Ovary (tissue), 9 donors: Measurements from ENCODE around the gene PTCH1. TPM values are rescaled to one million over a fixed set of nuclear protein-coding genes. Genes with fewer than 3 reads are reported as not detected.

Experiments used
- DNase-seq, 5 donors: peaks; one replicate each; pipeline ENCODE4 v3.0.0-alpha.2; 2019 to 2020
- H3K27ac ChIP-seq, 2 donors: fragments of 200-600 bp; one replicate each; pipeline versions ENCODE4 v1.5.1 to v1.8.0; 2019 to 2022
- H3K27me3 ChIP-seq: fragments of 200-600 bp; one replicate; pipeline ENCODE4 v1.8.0; 2022
- H3K36me3 ChIP-seq: fragments of 200-600 bp; sonication (generic); one replicate; pipeline ENCODE4 v1.5.1; 2019
- H3K4me1 ChIP-seq: one replicate; pipeline ENCODE4 v1.8.1; 2013; ENCODE audit warnings: mild to moderate bottlenecking, moderate library complexity; ENCODE audit not compliant: insufficient read depth
- H3K4me3 ChIP-seq: fragments of 200-600 bp; sonication (generic); one replicate; pipeline ENCODE4 v1.5.1; 2017
- H3K9me3 ChIP-seq, 2 donors: fragments of 200-600 bp in 1 of 2; sonication (generic) in 1 of 2; one replicate each; pipeline versions ENCODE4 v1.5.1 to v1.8.1; 2013 to 2019; ENCODE audit warnings: mild to moderate bottlenecking in 1 of 2, moderate library complexity in 1 of 2
- EP300 ChIP-seq: sonication (generic); formaldehyde crosslinking; IDR thresholded peaks from one replicate; pipeline ENCODE4 v1.6.1; 2017; ENCODE audit warnings: antibody characterized with exemption
- POLR2A ChIP-seq: fragments of 450-650 bp; IDR thresholded peaks from one replicate; pipeline ENCODE4 v1.6.1; 2017; ENCODE audit warnings: antibody characterized with exemption, mild to moderate bottlenecking, moderate library complexity
- WGBS, 3 donors: extraction: QIAGEN DNeasy Blood & Tissue Kit in 1 of 3; methylation state at CpG; one replicate each; pipeline versions ENCODE4 v1.1.5 to v1.1.7; 2013 to 2017; 5-methylcytosine and 5-hydroxymethylcytosine counted together
- intact Hi-C, 4 donors: fragments of 100-400 bp; cut with DNase I; formaldehyde crosslinking; loops; one replicate each; pipeline versions ENCODE4 v1.11.0 to v1.15.1; 2022 to 2023
- polyA plus RNA-seq, 2 donors: library from polyadenylated mRNA; stranded (reverse); fragments of 200-250 nt in 1 of 2; fragments of 350-450 nt in 1 of 2; fragmentation: Illumina TruSeq in 1 of 2; extraction: RNeasy Lipid Tissue Mini Kit (QIAGEN cat#74804) in 1 of 2; gene quantifications; one replicate each; pipeline ENCODE4 v1.2.3, GENCODE V29; 2013 to 2014
- total RNA-seq, 7 donors: library from RNA; depleted of rRNA in 2 of 7; stranded (reverse); fragments of >200 nt in 2 of 7; fragmentation: NEBNext Ultra II Directional in 3 of 7; extraction: Animal tissue kit (Norgen Biotek cat#: 25700) in 3 of 7; gene quantifications; one replicate each; pipeline versions ENCODE4 v1.1.0 to v1.2.4, GENCODE V29; 2016 to 2023
- TF ChIP-seq, protein P1 (sequence below), 3 donors: fragments of 450-650 bp in 2 of 3; fragments of 200-600 bp in 1 of 3; IDR thresholded peaks; one replicate each; pipeline versions ENCODE4 v1.5.1 to v1.8.0; 2016 to 2022; ENCODE audit warnings: antibody characterized with exemption in 3 of 3, mild to moderate bottlenecking in 1 of 3
- donor health status: DM: no; HTN: no; CAD: no; lungs with moderate emphysema.
- donor health status: DM: no; HTN: no; CAD: no.
- donor health status: Bipolar disorder and iron deficiency.
- donor health status: DM: yes; HTN: yes; CAD: no.
- donor health status: DM: no; HTN: no; CAD: no.
- donor health status: DM: yes; HTN: yes; CAD: no.

The PTCH1 gene
- total and polyA plus RNA-seq, 9 donors: 6.4 to 24.3 (median 13.5) TPM

DNA sequence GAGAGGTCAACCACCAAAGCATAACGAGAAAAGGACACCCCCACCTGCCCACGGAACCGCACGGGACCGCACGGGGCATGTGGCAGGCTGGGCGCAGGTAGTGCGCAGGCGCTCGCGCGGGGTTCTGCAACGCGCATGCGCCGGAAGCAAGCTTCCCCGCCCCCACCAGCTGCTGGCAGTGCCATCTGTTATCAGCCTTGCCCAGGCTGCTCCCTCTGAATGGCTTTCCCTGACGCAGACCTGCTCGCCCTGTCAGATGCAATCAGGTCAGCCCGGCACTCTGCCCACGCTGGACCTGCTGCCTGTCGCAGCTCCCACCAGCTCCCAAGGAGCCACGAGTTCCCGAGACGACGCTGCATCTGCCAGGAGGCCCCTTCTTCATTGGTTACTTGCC, 22.8 kb downstream of the PTCH1 start:
- H3K36me3 ChIP-seq: no peaks in the 10 kb centered on the region
- intact Hi-C loops: no loop called here
- H3K4me1 ChIP-seq: peaks cover 11% of the 10 kb centered on the region
- H3K4me3 ChIP-seq: no peak overlapping the region
- H3K27ac ChIP-seq: no peak overlapping the region
- no peak for DNase-seq
- 73 to 89% (median 89%) methylated on average over 26 of the region's 26 CpGs for WGBS, 3 donors
- no peaks in the 10 kb centered on the region for H3K9me3 ChIP-seq
- H3K27me3 ChIP-seq: no peaks in the 10 kb centered on the region
- TF ChIP-seq POLR2A: no peak
- no peak for TF ChIP-seq EP300

DNA sequence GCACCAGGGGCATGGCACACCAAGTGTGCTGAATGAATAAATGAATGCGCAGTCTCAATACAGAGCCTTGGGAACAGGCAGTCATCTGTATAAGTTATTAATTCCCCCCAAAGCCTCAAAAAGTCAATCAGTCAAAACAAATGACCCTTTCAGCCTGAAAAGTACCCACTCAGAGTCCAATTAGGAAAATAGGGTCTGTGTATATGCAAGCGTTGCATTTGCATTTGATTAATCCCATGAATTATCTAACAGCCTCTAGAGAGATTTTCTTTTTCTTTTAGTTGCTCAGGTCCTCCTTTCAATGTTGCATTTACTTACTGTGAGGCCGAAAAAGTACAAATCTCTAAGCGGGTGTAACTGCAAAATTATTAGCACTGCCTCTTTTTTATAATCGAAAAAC, 23.4 kb downstream of the PTCH1 start:
- Histone ChIP-seq H3K4me3 (no peak overlapping the region), H3K27ac (no peak overlapping the region), H3K9me3 (no peaks in the 10 kb centered on the region), H3K36me3 (no peaks in the 10 kb centered on the region), H3K27me3 (no peaks in the 10 kb centered on the region), H3K4me1 (peaks cover 9% of the 10 kb centered on the region)
- 72 to 86% (median 85%) methylated on average over 5 of the region's 5 CpGs for WGBS, 3 donors
- no peak for DNase-seq
- intact Hi-C loops: no loop called here
- TF ChIP-seq, protein P1, sequence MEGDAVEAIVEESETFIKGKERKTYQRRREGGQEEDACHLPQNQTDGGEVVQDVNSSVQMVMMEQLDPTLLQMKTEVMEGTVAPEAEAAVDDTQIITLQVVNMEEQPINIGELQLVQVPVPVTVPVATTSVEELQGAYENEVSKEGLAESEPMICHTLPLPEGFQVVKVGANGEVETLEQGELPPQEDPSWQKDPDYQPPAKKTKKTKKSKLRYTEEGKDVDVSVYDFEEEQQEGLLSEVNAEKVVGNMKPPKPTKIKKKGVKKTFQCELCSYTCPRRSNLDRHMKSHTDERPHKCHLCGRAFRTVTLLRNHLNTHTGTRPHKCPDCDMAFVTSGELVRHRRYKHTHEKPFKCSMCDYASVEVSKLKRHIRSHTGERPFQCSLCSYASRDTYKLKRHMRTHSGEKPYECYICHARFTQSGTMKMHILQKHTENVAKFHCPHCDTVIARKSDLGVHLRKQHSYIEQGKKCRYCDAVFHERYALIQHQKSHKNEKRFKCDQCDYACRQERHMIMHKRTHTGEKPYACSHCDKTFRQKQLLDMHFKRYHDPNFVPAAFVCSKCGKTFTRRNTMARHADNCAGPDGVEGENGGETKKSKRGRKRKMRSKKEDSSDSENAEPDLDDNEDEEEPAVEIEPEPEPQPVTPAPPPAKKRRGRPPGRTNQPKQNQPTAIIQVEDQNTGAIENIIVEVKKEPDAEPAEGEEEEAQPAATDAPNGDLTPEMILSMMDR (IDR thresholded peaks at IDR 0.05): no peak
- TF ChIP-seq POLR2A (no peak), EP300 (no peak)

DNA sequence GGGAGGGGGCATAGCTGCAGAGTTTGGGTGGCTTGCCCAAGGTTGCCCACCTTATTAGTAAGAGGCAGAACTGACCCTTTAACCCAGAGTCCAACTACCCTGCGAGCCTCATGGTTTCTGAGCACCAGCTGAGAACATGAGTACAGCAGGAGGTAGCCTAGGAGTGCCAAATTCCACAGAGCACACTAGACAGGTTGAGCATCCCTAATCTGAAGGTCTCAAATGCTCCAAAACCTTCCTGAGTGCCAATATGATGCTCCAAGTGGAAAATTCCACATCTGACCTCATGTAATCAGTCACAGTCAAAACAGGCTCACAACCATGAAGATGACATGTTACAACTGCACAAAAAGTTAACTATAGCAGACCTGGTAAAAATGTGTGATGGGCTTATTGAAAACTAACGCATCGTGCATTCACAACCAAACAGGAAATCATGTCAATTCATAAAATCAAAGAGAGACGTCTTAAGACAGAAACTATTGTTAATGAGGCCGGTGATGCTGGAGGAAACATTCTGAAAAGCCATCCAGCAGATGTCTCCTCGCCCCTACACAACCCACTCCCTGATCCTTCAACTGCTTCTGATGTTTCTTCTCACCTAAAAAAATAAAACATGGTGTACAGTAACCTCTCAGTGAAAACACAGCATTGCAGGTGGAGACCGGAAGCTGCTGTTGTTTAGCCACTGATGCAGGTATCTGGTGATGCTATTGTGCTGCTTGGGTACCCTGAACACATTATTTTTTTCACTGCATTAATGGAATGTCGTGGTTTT, 25.0 kb downstream of the PTCH1 start:
- no peak overlapping the region for H3K27ac ChIP-seq
- TF ChIP-seq, protein P1 (IDR thresholded peaks at IDR 0.05): no peak
- TF ChIP-seq EP300 (no peak), POLR2A (no peak)
- H3K27me3 ChIP-seq: no peaks in the 10 kb centered on the region
- no peak for DNase-seq
- no peaks in the 10 kb centered on the region for H3K36me3 ChIP-seq
- WGBS, 3 donors: 54 to 75% (median 74%) methylated on average over 8 of the region's 8 CpGs
- intact Hi-C loops: no loop called here
- no peak overlapping the region for H3K4me3 ChIP-seq
- no peaks in the 10 kb centered on the region for H3K9me3 ChIP-seq
- peaks cover 10% of the 10 kb centered on the region for H3K4me1 ChIP-seq

DNA sequence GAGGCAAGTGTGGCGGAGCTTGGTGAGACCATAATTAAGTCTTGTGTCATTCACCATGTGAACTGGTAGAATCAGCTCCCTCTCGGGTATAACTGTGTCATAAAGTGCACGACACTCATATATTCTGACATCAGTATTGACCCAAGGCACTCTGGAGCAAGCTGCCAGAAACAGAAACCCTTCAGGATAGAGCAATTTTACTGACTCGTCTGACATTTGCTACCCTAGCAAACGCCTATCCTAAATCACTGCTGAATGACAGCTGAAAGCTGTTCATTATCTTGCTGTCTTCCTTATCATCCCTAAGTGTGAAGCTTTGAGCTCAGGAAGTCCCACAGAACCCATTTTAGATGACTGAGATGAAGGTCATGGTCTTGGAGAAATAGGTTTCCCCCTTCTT, 27.8 kb downstream of the PTCH1 start:
- DNase-seq: no peak
- no peaks in the 10 kb centered on the region for H3K27me3 ChIP-seq
- H3K27ac ChIP-seq: no peak overlapping the region
- peaks cover 25% of the 10 kb centered on the region for H3K4me1 ChIP-seq
- intact Hi-C loops: no loop called here
- H3K36me3 ChIP-seq: no peaks in the 10 kb centered on the region
- 72 to 77% (median 77%) methylated on average over 5 of the region's 5 CpGs for whole genome bisulfite sequencing, 3 donors
- TF ChIP-seq EP300 (no peak), POLR2A (no peak)
- TF ChIP-seq, protein P1 (IDR thresholded peaks at IDR 0.05): no peak
- H3K4me3 ChIP-seq: no peak overlapping the region
- no peaks in the 10 kb centered on the region for H3K9me3 ChIP-seq

DNA sequence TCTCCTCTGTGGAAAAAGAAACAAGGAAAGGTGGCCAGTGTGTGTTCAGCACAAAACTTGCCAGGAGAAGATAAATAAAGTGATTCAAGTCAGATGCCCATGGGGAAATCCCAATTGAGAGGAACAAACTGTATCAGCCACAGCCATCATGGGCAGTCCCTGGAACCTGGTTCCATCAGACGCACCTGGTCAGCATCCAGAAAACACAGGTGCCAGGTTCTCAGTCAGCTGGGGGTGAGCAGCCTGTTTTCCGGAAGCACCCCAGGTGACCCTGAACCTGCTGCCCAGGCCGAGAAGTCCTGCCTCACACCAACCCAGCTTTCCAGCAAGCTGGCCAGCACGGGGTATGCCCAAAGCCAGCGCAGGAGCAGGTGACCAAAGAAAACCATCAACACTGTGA, 30.5 kb downstream of the PTCH1 start:
- Histone ChIP-seq H3K27me3 (no peaks in the 10 kb centered on the region), H3K4me1 (peaks cover 25% of the 10 kb centered on the region), H3K4me3 (no peak overlapping the region), H3K9me3 (no peaks in the 10 kb centered on the region), H3K36me3 (no peaks in the 10 kb centered on the region), H3K27ac (no peak overlapping the region)
- whole genome bisulfite sequencing, 3 donors: 45 to 79% (median 73%) methylated on average over 5 of the region's 5 CpGs
- DNase-seq: no peak
- TF ChIP-seq POLR2A (no peak), EP300 (no peak)
- TF ChIP-seq, protein P1 (IDR thresholded peaks at IDR 0.05): no peak
- intact Hi-C loops: no loop called here
